T-helper 1 cell treated with Interleukin-12 subunit alpha and Interleukin-12 subunit beta and Interleukin-4 antibody, amounts not matched to agents 30 μg/mL and 1 μg/mL, for 36 hours (primary cell): ENCODE data around the gene ARHGDIB.

Source experiments
- H3K27ac Mint-ChIP-seq: one replicate; pipeline ENCODE4 v1.8.0; 2021; ENCODE audit warnings: mild to moderate bottlenecking, mixed read lengths
- H3K27me3 Mint-ChIP-seq: one replicate; pipeline ENCODE4 v1.8.0; 2021; ENCODE audit warnings: low read depth, mixed read lengths
- H3K36me3 Mint-ChIP-seq: one replicate; pipeline ENCODE4 v1.8.0; 2021; ENCODE audit warnings: low read depth, mixed read lengths
- H3K4me1 Mint-ChIP-seq: one replicate; pipeline ENCODE4 v1.8.0; 2021; ENCODE audit warnings: low read depth, mixed read lengths
- H3K4me3 Mint-ChIP-seq: one replicate; pipeline ENCODE4 v1.8.0; 2021; ENCODE audit warnings: mild to moderate bottlenecking, moderate library complexity, mixed read lengths
- H3K9me3 Mint-ChIP-seq: one replicate; pipeline ENCODE4 v1.8.0; 2021; ENCODE audit warnings: mixed read lengths

The ARHGDIB gene

DNA sequence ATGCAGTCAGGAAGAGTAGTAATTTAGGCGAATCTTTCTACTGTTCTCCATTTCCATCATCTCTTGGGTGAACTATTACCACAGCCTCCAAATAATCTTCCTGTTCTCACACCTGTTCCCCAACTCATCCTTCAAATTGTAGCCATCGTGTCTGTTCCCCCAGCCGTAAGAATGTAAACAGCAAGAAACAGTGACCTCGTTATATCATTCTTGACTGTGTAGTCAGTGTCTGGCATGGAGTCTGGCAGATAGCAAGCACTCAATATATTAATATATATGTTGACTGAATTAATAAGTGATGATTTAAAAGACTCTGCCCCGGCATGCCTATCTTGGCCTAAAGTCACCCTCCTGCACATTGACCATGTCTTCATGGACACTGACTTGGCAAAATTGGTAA is 31.7 kb upstream of the ARHGDIB start:
- no peak overlapping the region for H3K27ac Mint-ChIP-seq
- H3K4me1 Mint-ChIP-seq: peaks cover 16% of the 10 kb centered on the region
- H3K27me3 Mint-ChIP-seq: peaks cover 7% of the 10 kb centered on the region
- H3K4me3 Mint-ChIP-seq: no peak overlapping the region
- H3K36me3 Mint-ChIP-seq: no peaks in the 10 kb centered on the region
- H3K9me3 Mint-ChIP-seq: peaks cover 12% of the 10 kb centered on the region

DNA sequence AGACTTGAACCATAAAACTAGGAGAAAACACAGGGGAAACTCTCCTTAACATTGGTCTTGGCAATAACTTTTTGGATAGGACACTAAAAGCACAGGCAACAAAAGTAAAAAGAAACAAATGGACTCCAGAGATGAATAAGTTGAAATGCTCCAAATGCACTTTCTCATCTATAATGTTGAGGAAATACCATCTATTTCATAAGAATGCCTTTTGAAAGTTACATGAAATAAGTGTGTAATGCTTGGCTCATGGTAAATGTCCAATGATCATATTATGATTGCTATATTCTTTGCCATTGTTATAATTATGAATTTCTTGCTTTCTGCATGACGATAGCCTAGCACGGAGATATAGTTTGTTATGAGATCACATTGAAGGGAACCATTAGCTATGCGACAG is 31.3 kb upstream of the ARHGDIB start:
- peaks cover 16% of the 10 kb centered on the region for H3K4me1 Mint-ChIP-seq
- peaks cover 5% of the 10 kb centered on the region for H3K27me3 Mint-ChIP-seq
- H3K9me3 Mint-ChIP-seq: peaks cover 12% of the 10 kb centered on the region
- no peak overlapping the region for H3K4me3 Mint-ChIP-seq
- no peaks in the 10 kb centered on the region for H3K36me3 Mint-ChIP-seq
- no peak overlapping the region for H3K27ac Mint-ChIP-seq

DNA sequence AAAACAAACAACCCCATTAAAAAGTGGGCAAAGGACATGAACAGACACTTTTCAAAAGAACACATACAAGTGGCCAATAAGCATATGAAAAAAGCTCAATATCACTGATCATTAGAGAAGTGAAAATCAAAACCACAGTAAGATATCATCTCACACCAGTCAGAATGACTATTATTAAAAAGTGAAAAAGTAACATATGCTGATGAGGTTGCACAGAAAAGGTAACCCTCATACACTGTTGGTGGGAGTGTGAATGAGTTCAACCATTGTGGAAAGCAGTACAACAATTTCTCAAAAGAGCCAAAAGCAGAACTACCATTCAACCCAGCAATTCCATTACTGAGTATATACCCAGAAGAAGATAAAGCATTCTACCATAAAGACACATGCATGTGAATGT is 29.7 kb upstream of the ARHGDIB start:
- peaks cover 16% of the 10 kb centered on the region for H3K4me1 Mint-ChIP-seq
- H3K9me3 Mint-ChIP-seq: peaks cover 12% of the 10 kb centered on the region
- H3K27ac Mint-ChIP-seq: no peak overlapping the region
- no peaks in the 10 kb centered on the region for H3K27me3 Mint-ChIP-seq
- H3K36me3 Mint-ChIP-seq: no peaks in the 10 kb centered on the region
- H3K4me3 Mint-ChIP-seq: no peak overlapping the region

DNA sequence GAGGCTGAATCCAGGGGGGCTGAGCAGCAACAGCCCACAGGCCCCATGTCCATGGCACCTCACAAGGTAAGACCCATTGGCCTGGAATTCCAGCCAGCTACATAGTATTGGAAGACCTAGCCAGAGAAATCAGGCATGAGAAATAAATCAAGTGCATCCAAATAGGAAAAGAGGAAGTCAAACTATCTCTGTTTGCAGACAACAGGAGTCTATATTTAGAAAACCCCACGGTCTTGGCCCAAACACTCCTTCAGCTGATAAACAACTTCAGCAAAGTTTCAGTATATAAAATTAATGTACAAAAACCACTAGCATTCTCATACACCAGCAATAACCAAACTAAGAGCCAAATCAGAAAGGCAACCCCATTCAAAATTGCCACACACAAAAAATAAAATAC is 28.4 kb upstream of the ARHGDIB start:
- no peak overlapping the region for H3K4me3 Mint-ChIP-seq
- peaks cover 12% of the 10 kb centered on the region for H3K9me3 Mint-ChIP-seq
- peaks cover 12% of the 10 kb centered on the region for H3K4me1 Mint-ChIP-seq
- no peak overlapping the region for H3K27ac Mint-ChIP-seq
- no peaks in the 10 kb centered on the region for H3K36me3 Mint-ChIP-seq
- no peaks in the 10 kb centered on the region for H3K27me3 Mint-ChIP-seq

DNA sequence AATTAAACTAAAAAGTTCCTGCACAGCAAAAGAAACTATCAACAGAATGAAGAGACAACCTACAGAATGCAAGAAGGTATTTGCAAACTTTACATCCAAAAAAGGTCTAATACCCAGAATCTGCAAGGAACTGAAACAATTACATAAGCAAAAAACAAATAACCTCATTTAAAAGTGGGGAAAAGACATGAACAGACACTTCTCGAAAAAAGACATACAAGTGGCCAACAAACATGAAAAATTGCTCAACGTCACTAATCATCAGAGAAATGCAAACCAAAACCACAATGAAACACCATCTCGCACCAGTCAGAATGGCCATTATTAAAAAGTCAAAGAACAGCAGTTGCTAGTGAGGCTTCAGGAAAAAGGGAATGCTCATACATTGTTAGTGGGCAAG is 26.6 kb upstream of the ARHGDIB start:
- H3K27ac Mint-ChIP-seq: no peak overlapping the region
- peaks cover 9% of the 10 kb centered on the region for H3K4me1 Mint-ChIP-seq
- H3K36me3 Mint-ChIP-seq: no peaks in the 10 kb centered on the region
- H3K9me3 Mint-ChIP-seq: peaks cover 12% of the 10 kb centered on the region
- H3K4me3 Mint-ChIP-seq: no peak overlapping the region
- H3K27me3 Mint-ChIP-seq: no peaks in the 10 kb centered on the region

DNA sequence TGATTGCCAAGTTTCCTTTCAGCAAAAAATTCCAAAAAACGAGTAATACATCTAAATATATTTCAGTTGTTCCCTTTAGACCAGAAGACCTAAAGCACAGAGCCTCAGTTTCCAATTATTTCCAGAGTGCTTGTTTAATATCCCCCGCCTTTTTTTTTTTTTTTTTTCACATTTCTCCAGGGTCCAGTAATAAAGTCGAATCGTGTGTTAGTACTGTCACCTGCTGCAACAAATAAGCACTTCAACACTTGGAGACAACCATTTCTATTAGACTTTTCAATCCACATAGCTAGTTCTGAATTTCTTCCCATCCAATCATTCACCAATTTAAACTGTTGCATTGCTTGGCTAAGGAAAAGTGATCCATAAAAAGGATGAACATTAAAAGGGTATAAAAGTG is 25.0 kb upstream of the ARHGDIB start:
- Mint-ChIP-seq H3K27ac (no peak overlapping the region), H3K4me3 (no peak overlapping the region), H3K9me3 (peaks cover 11% of the 10 kb centered on the region), H3K36me3 (no peaks in the 10 kb centered on the region), H3K4me1 (peaks cover 17% of the 10 kb centered on the region), H3K27me3 (no peaks in the 10 kb centered on the region)

DNA sequence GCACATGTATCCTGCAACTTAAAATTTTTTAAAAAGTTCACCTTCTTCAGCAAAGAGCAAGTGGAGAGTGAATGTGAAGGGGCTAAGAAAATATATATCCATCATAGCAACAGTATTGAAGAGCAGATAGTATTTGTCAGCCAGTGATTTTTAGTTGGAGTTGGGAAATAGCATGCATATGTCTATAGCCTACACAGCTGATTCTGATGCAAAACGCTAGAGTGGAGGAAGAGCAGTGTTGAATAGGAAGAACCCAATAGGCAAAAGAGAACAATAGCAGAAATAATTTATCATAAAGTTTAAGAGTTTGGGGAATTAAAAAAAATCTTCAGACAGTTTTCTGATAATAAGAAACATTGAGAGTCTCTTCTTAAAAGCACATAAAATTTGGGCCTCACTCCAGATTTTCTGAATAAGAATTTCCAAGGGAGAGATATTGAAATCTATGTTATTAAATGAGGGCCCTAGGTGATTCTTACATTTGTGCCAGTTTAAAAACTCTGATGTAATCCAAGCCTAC is 23.4 kb upstream of the ARHGDIB start:
- peaks cover 27% of the 10 kb centered on the region for H3K4me1 Mint-ChIP-seq
- H3K27ac Mint-ChIP-seq: no peak overlapping the region
- peaks cover 1% of the 10 kb centered on the region for H3K36me3 Mint-ChIP-seq
- H3K9me3 Mint-ChIP-seq: no peaks in the 10 kb centered on the region
- no peaks in the 10 kb centered on the region for H3K27me3 Mint-ChIP-seq
- H3K4me3 Mint-ChIP-seq: no peak overlapping the region

DNA sequence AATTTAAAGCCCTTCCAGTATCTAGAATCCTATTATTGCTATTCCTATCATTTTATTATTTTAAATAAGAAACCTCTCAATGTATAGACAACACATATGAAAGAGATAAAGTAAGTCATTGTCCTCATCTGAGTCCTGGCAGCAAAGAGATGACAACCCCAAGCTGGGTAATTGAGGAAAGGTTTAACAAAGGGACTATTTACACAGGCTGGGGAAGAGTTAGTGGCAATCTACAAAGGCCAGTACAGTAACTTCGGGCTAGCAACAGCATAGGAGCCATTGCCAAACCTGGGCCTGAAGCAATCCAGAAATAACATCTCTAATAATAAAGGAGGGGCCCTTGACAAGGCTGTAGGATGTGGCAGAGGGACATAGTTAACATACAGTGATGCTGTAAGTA is 22.6 kb upstream of the ARHGDIB start:
- no peaks in the 10 kb centered on the region for H3K27me3 Mint-ChIP-seq
- no peaks in the 10 kb centered on the region for H3K9me3 Mint-ChIP-seq
- H3K27ac Mint-ChIP-seq: no peak overlapping the region
- H3K4me1 Mint-ChIP-seq: peaks cover 35% of the 10 kb centered on the region
- H3K4me3 Mint-ChIP-seq: no peak overlapping the region
- H3K36me3 Mint-ChIP-seq: peaks cover 1% of the 10 kb centered on the region

DNA sequence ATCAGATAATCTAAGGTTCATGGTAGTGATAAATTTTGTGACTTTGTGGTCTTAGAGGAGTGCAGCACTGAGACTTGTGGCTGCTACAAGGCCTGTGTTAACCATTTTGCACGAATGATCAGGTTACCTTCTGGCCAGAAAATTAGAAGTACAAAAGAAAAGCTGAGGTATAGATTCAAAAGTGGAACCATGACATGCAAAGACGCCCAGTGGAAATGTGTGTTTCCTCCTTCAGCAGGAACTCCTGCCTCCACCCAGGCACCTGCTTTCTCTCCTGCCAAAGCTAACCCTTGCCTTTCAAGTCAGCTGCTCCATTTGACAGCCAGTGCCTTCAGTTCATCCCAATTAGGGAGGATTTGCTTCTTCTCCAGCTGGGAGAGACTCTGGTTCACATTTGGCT is 21.6 kb upstream of the ARHGDIB start:
- Mint-ChIP-seq H3K4me1 (peaks cover 44% of the 10 kb centered on the region), H3K27ac (peak overlapping the region; percentile 62), H3K4me3 (no peak overlapping the region)

DNA sequence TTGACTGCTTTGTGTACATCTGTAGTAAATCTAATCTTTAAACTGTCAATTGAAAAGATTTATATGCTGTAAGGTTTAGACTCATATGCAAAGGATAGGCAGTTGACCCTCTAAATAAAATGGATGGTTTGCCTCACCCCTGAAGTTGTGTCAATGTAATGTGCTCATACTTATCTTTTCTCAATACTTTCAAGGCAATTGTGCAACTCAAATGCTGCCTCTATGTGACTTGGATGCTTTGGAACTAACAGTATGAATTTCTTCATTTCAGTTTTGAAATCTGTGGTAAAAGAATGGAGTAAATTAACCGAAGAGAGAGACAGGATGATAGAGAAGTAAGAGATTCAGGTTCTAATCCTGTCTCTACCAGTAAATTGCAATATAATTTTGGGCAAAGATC is 21.2 kb upstream of the ARHGDIB start:
- no peaks in the 10 kb centered on the region for H3K9me3 Mint-ChIP-seq
- peak overlapping the region; percentile 62 for H3K27ac Mint-ChIP-seq
- H3K4me1 Mint-ChIP-seq: peaks cover 45% of the 10 kb centered on the region
- no peaks in the 10 kb centered on the region for H3K27me3 Mint-ChIP-seq
- H3K4me3 Mint-ChIP-seq: no peak overlapping the region
- H3K36me3 Mint-ChIP-seq: peaks cover 1% of the 10 kb centered on the region

More for the DNA sequence above, 21.6 kb upstream of the ARHGDIB start:
- H3K36me3 Mint-ChIP-seq: peaks cover 1% of the 10 kb centered on the region
- no peaks in the 10 kb centered on the region for H3K27me3 Mint-ChIP-seq
- no peaks in the 10 kb centered on the region for H3K9me3 Mint-ChIP-seq

DNA sequence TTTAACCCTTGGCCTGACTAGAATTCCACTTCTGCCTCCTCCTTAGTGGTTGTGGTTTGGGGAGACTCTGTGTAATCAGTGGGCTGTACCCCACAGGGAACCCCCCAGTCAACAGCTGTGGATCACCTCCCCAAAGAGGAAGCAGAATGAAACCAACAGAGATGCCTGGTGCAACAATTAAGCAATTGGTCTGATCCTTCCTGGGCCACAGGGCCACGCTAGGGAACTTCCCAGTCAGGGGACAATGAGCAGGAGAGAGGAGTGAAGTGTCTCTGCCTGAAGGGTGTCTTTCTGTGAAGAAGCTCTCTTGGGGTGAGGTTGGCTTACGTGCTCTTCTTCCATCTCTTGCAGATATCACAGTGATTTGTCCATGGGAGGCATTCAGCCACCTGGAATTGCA is 19.6 kb upstream of the ARHGDIB start:
- Mint-ChIP-seq H3K36me3 (peaks cover 1% of the 10 kb centered on the region), H3K27me3 (no peaks in the 10 kb centered on the region), H3K4me3 (no peak overlapping the region), H3K4me1 (peaks cover 45% of the 10 kb centered on the region), H3K27ac (no peak overlapping the region), H3K9me3 (no peaks in the 10 kb centered on the region)

DNA sequence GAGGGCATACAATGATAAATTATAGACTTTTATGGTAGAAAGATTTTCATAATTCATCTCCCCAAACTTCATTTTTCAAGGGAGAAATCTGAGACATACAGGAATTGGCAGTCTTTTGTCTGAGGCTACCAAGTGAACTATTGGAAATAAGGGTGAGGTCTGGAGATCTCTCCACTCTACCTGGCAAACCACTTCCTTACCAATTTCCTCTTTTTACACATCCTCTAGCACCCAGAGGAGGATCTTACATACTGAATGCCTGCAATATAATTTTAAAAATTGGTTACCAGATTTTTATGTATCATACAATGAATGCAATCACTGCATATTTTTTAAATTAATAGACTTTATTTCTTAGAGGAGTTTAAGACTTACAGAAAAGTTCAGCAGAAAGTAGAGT is 18.1 kb upstream of the ARHGDIB start:
- H3K4me3 Mint-ChIP-seq: no peak overlapping the region
- H3K9me3 Mint-ChIP-seq: no peaks in the 10 kb centered on the region
- H3K27ac Mint-ChIP-seq: no peak overlapping the region
- no peaks in the 10 kb centered on the region for H3K27me3 Mint-ChIP-seq
- peaks cover 42% of the 10 kb centered on the region for H3K4me1 Mint-ChIP-seq
- H3K36me3 Mint-ChIP-seq: peaks cover 1% of the 10 kb centered on the region

DNA sequence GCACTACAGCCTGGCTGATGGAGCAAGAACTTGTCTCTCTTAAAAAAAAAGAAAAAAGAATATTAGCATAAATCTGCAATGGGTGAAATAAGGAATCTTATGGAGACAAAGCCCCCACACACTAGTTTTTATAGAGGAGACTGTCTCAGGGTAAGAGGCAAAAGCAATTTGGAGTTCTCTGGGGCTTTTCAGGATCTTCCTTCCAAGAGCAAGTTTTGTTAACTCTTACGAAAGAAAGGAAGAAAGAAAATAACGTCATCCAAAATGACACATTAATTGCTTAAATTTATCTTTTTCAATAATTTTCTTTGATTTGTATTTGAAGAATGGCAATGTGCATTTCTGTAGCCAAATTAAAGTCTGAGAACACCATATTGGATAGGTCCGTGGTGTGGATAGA is 15.3 kb upstream of the ARHGDIB start:
- H3K36me3 Mint-ChIP-seq: peaks cover 1% of the 10 kb centered on the region
- H3K27me3 Mint-ChIP-seq: no peaks in the 10 kb centered on the region
- no peaks in the 10 kb centered on the region for H3K9me3 Mint-ChIP-seq
- peaks cover 32% of the 10 kb centered on the region for H3K4me1 Mint-ChIP-seq
- H3K27ac Mint-ChIP-seq: no peak overlapping the region
- H3K4me3 Mint-ChIP-seq: no peak overlapping the region

DNA sequence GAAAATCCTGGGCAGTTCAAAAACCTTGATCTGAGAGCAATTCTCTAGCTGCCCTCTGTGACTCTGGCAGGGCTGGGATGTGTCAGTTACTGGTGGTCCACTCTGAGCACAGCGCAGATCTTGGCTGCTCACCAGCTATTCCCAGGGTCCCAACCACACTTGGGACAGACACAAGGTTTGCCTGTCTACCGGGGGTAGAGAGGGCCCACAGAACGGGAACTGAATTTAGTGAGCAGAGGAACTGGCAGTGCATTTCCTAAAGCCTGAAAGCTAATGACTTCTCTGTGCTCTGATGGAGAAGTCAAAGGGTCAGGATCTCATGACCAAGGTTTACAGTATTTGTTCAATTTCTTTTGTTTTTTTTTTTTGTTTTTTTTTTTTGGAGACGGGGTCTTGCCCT is 14.1 kb upstream of the ARHGDIB start:
- Mint-ChIP-seq H3K4me1 (peaks cover 23% of the 10 kb centered on the region), H3K36me3 (no peaks in the 10 kb centered on the region), H3K4me3 (no peak overlapping the region), H3K27me3 (no peaks in the 10 kb centered on the region), H3K9me3 (no peaks in the 10 kb centered on the region), H3K27ac (no peak overlapping the region)

DNA sequence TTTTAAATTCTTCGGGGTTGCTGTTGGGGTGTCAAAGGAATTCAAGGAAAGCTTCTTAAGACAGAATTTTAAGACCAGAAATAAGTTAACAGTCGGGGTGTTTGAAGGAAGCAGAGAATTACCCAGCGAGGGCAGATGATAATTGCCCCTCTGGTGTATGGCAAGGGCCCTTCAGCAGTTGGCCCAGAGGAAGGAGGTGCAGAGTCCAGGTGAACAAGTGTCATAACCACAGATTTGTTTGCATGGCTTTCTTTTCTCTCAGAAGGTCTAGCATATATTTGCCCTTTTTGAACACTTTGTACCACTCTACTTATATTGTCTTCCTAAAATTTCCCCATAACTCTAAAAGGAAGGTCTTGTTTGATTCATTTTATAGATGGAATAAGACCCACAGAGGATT is 13.2 kb upstream of the ARHGDIB start:
- Mint-ChIP-seq H3K4me1 (peaks cover 18% of the 10 kb centered on the region), H3K27me3 (no peaks in the 10 kb centered on the region), H3K36me3 (no peaks in the 10 kb centered on the region), H3K4me3 (no peak overlapping the region), H3K27ac (no peak overlapping the region), H3K9me3 (no peaks in the 10 kb centered on the region)

DNA sequence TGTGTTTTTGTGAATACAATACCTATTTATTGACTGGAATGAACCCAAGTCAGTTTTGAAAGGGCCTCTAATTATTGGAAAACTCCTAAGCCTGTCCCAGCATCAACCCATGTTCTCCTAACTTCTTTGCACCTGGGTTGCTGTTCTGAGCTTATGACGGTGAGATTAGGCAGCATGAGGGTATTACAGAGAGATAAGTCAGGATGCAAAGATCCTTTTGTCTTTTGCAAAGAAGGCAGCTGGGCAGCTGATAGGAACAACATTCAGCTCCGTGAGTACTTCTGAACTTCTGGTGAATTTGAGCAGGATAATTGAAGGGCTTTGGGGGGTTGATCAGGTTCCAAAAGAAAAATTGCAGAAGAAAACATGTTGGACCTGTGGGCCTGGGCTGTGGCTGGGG is 11.4 kb upstream of the ARHGDIB start, which contains the start of gene PDE6H:
Gene PDE6H, plus strand, starts transcription at position 227 of the 400 bp plus-strand sequence. CDS start 4,971 bp downstream, outside the sequence.
- Mint-ChIP-seq H3K27me3 (peaks cover 1% of the 10 kb centered on the region), H3K27ac (no peak within 1 kb of the TSS), H3K36me3 (no peaks in the 10 kb centered on the region), H3K4me3 (no peak within 1 kb of the TSS), H3K4me1 (peaks cover 2% of the 10 kb centered on the region), H3K9me3 (no peaks in the 10 kb centered on the region)
